Tibial nerve (tissue), 4 donors: ENCODE measurements around the gene HRH4. TPM values are rescaled to one million over a fixed set of nuclear protein-coding genes. Genes with fewer than 3 reads are reported as not detected.

Experiments used
- DNase-seq, 2 donors: peaks; one replicate each; pipeline ENCODE4 v3.0.0-alpha.2; 2019; ENCODE audit warnings: low spot score in 2 of 2
- H3K27ac ChIP-seq, 4 donors: fragments of 200-600 bp; sonication (generic) in 3 of 4; one replicate each; pipeline ENCODE4 v1.5.1; 2017 to 2019; ENCODE audit warnings: mild to moderate bottlenecking in 1 of 4
- H3K27me3 ChIP-seq, 2 donors: fragments of 200-600 bp; sonication (generic) in 1 of 2; one replicate each; pipeline versions ENCODE4 v1.5.1 to v1.6.0; 2017 to 2019
- H3K36me3 ChIP-seq, 3 donors: fragments of 200-600 bp; sonication (generic); one replicate each; pipeline ENCODE4 v1.5.1; 2018 to 2019
- H3K4me1 ChIP-seq, 4 donors: fragments of 200-600 bp; sonication (generic) in 3 of 4; one replicate each; pipeline ENCODE4 v1.5.1; 2017 to 2019
- H3K4me3 ChIP-seq, 4 donors: fragments of 200-600 bp; sonication (generic) in 3 of 4; one replicate each; pipeline ENCODE4 v1.5.1; 2017 to 2019; ENCODE audit warnings: mild to moderate bottlenecking in 1 of 4, moderate library complexity in 1 of 4
- H3K9me3 ChIP-seq, 4 donors: fragments of 200-600 bp; sonication (generic) in 3 of 4; one replicate each; pipeline ENCODE4 v1.5.1; 2017 to 2019
- CTCF ChIP-seq, 5 experiments: fragments of 200-600 bp in 3 of 5; fragments of 450-650 bp in 2 of 5; sonication (generic) in 3 of 5; IDR thresholded peaks; one replicate each; pipeline ENCODE4 v1.5.1; 2016 to 2019; ENCODE audit warnings: antibody characterized with exemption in 5 of 5, mild to moderate bottlenecking in 3 of 5, moderate library complexity in 2 of 5
- EP300 ChIP-seq, 2 donors: sonication (generic); formaldehyde crosslinking; IDR thresholded peaks; one replicate each; pipeline ENCODE4 v1.6.1; 2017; ENCODE audit warnings: antibody characterized with exemption in 2 of 2, mild to moderate bottlenecking in 1 of 2
- POLR2A ChIP-seq, 2 donors: fragments of 450-650 bp; IDR thresholded peaks; one replicate each; pipeline ENCODE4 v1.6.1; 2017; ENCODE audit warnings: antibody characterized with exemption in 2 of 2, mild to moderate bottlenecking in 2 of 2, moderate library complexity in 2 of 2
- WGBS, 2 donors: methylation state at CpG; one replicate each; pipeline ENCODE4 v1.1.5; 2018; 5-methylcytosine and 5-hydroxymethylcytosine counted together
- total RNA-seq, 4 donors: library from RNA; depleted of rRNA; stranded (reverse); fragments of >200 nt; gene quantifications; one replicate each; pipeline ENCODE4 v1.1.0, GENCODE V29; 2016

Gene HRH4
- total RNA-seq, 4 donors from 2014 or later: 0.60 TPM; not detected in 3

- Histone ChIP-seq H3K4me1 (peaks cover 0 to 11% (median 0%) of the 10 kb centered on the region in 4 donors), H3K4me3 (no peak overlapping the region), H3K27me3 (no peaks in the 10 kb centered on the region), H3K36me3 (no peaks in the 10 kb centered on the region), H3K27ac (no peak overlapping the region), H3K9me3 (no peaks in the 10 kb centered on the region)
- no peak for DNase-seq
- no peak for TF ChIP-seq CTCF (IDR thresholded peaks at IDR 0.05)
- no peak for TF ChIP-seq POLR2A (IDR thresholded peaks at IDR 0.05)
- no peak for TF ChIP-seq EP300 (IDR thresholded peaks at IDR 0.05)
- WGBS, 2 donors: 88 to 97% methylated on average over 3 of the region's 3 CpGs
Observed at GRCh38 chr18:24485681-24486080, 25.2 kb downstream of the HRH4 start.

- Histone ChIP-seq H3K4me3 (no peak overlapping the region), H3K9me3 (no peaks in the 10 kb centered on the region), H3K27ac (no peak overlapping the region), H3K4me1 (peaks cover 0 to 11% (median 0%) of the 10 kb centered on the region in 4 donors), H3K27me3 (no peaks in the 10 kb centered on the region), H3K36me3 (no peaks in the 10 kb centered on the region)
- TF ChIP-seq CTCF (IDR thresholded peaks at IDR 0.05) (no peak), POLR2A (IDR thresholded peaks at IDR 0.05) (no peak), EP300 (IDR thresholded peaks at IDR 0.05) (no peak)
- 62 to 64% methylated on average over 9 of the region's 9 CpGs for WGBS, 2 donors
- DNase-seq: no peak
Observed at GRCh38 chr18:24486684-24487083, 26.2 kb downstream of the HRH4 start.

- Histone ChIP-seq H3K27me3 (no peaks in the 10 kb centered on the region), H3K4me1 (peaks cover 0 to 11% (median 0%) of the 10 kb centered on the region in 4 donors), H3K9me3 (no peaks in the 10 kb centered on the region), H3K4me3 (no peak overlapping the region), H3K36me3 (no peaks in the 10 kb centered on the region), H3K27ac (no peak overlapping the region)
- TF ChIP-seq CTCF (IDR thresholded peaks at IDR 0.05): peak; percentile 68 to 87 (median 76)
- TF ChIP-seq EP300 (IDR thresholded peaks at IDR 0.05): no peak
- peak in 1 of 2 donors; percentile 64 for DNase-seq
- 37 to 40% methylated on average over 7 of the region's 7 CpGs for WGBS, 2 donors
Observed at GRCh38 chr18:24488824-24489493, 28.5 kb downstream of the HRH4 start.

GRCh38 chr18:24490539-24490938, 30.1 kb downstream of the HRH4 start:
- Histone ChIP-seq H3K4me1 (peaks cover 0 to 11% (median 0%) of the 10 kb centered on the region in 4 donors), H3K9me3 (no peaks in the 10 kb centered on the region), H3K36me3 (no peaks in the 10 kb centered on the region), H3K27ac (no peak overlapping the region), H3K4me3 (no peak overlapping the region), H3K27me3 (no peaks in the 10 kb centered on the region)
- no peak for TF ChIP-seq EP300 (IDR thresholded peaks at IDR 0.05)
- no peak for TF ChIP-seq CTCF (IDR thresholded peaks at IDR 0.05)
- TF ChIP-seq POLR2A (IDR thresholded peaks at IDR 0.05): no peak
- WGBS, 2 donors: 29 to 46% methylated on average over 4 of the region's 4 CpGs
- DNase-seq: no peak

- Histone ChIP-seq H3K4me1 (peaks cover 0 to 11% (median 0%) of the 10 kb centered on the region in 4 donors), H3K27ac (no peak overlapping the region), H3K9me3 (no peaks in the 10 kb centered on the region), H3K36me3 (no peaks in the 10 kb centered on the region), H3K27me3 (no peaks in the 10 kb centered on the region), H3K4me3 (no peak overlapping the region)
- no peak for DNase-seq
- TF ChIP-seq CTCF (IDR thresholded peaks at IDR 0.05) (no peak), EP300 (IDR thresholded peaks at IDR 0.05) (no peak), POLR2A (IDR thresholded peaks at IDR 0.05) (no peak)
- WGBS, 2 donors: 75 to 80% methylated on average over 21 of the region's 21 CpGs
Observed at GRCh38 chr18:24491927-24492834, 31.7 kb downstream of the HRH4 start.
